ENCODE data around the gene MAP7. TPM values are rescaled to one million over a fixed set of nuclear protein-coding genes. Genes with fewer than 3 reads are reported as not detected.
"Not testable (repeated sequence)": the region's sequence is repeated elsewhere in the genome, so short reads cannot be mapped to it uniquely, and the experiment has no call there.

Gene MAP7
- total RNA-seq, 1 donor from 2014 or later: 0.35 TPM

DNA sequence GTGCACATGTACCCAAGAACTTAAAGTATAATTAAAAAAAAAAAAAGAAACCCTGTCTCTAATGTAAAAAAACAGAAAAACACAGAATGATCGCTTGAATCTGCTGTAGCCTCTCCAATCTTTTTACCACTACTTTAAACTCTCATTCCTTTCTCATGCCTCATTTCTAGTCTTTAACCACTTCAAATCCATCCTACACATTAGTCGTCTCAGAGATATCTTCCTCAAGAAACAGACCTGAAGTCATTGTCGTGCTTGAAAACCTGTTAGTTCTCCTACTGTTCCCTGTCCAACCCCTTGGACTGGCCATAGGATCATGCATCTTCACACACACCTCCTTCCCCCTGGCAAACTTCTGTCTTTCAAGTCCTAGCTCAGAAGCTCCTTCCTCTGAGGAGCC, 148.5 kb downstream of the MAP7 start:
- CTCF ChIA-PET: no interaction called here
- intact Hi-C loops (cut with micrococcal nuclease): no loop called here

DNA sequence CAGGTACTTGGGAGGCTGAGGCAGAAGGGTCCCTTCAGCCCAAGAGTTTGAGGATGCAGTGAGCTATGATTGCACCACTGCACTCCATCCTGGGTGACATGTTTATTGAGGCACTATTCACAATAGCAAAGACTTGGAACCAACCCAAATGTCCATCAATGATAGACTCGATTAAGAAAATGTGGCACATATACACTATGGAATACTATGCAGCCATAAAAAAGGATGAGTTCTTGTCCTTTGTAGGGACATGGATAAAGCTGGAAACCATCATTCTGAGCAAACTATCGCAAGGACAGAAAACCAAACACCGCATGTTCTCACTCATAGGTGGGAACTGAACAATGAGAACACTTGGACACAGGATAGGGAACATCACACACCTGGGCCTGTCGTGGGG, 149.0 kb downstream of the MAP7 start:
- H3K4me3 Mint-ChIP-seq; H3K9me3 Mint-ChIP-seq; POLR2A ChIA-PET; ATAC-seq (ENCODE audit: low read depth); H3K27me3 Mint-ChIP-seq; H3K36me3 Mint-ChIP-seq (ENCODE audit: low read depth); H3K27ac Mint-ChIP-seq; DNase-seq; intact Hi-C loops (cut with micrococcal nuclease); CTCF ChIA-PET: not testable (repeated sequence)
- H3K4me1 Mint-ChIP-seq: peaks cover 15% of the 10 kb centered on the region

More for the DNA sequence above, 148.5 kb downstream of the MAP7 start:
- Mint-ChIP-seq H3K4me1 (peaks cover 15% of the 10 kb centered on the region), H3K36me3 (ENCODE audit: low read depth) (no peaks in the 10 kb centered on the region), H3K27ac (no peak overlapping the region), H3K9me3 (no peaks in the 10 kb centered on the region), H3K4me3 (no peak overlapping the region), H3K27me3 (peaks cover 3% of the 10 kb centered on the region)
- TF ChIP-seq, protein P1, sequence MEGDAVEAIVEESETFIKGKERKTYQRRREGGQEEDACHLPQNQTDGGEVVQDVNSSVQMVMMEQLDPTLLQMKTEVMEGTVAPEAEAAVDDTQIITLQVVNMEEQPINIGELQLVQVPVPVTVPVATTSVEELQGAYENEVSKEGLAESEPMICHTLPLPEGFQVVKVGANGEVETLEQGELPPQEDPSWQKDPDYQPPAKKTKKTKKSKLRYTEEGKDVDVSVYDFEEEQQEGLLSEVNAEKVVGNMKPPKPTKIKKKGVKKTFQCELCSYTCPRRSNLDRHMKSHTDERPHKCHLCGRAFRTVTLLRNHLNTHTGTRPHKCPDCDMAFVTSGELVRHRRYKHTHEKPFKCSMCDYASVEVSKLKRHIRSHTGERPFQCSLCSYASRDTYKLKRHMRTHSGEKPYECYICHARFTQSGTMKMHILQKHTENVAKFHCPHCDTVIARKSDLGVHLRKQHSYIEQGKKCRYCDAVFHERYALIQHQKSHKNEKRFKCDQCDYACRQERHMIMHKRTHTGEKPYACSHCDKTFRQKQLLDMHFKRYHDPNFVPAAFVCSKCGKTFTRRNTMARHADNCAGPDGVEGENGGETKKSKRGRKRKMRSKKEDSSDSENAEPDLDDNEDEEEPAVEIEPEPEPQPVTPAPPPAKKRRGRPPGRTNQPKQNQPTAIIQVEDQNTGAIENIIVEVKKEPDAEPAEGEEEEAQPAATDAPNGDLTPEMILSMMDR (IDR thresholded peaks at IDR 0.05): no peak
- ATAC-seq (ENCODE audit: low read depth): no peak
- DNase-seq: no peak
- POLR2A ChIA-PET: no interaction called here

DNA sequence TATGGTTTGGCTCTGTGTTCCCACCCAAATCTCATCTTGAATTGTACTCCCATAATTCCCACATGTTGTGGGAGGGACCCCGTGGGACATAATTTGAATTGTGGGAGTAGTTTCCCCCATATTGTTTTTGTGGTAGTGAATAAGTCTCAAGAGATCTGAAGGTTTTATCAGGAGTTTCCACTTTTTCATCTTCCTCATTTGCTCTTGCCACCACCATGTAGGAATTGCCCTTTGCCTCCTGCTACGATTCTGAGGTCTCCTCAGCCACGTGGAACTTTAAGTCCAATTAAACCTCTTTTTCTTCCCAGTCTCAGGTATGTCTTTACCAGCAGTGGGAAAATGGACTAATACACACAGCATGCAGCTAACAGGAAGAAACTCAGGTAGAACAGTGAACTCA, 151.8 kb downstream of the MAP7 start:
- CTCF ChIA-PET: no interaction called here
- Mint-ChIP-seq H3K27me3 (no peaks in the 10 kb centered on the region), H3K4me3 (no peak overlapping the region), H3K36me3 (ENCODE audit: low read depth) (no peaks in the 10 kb centered on the region), H3K9me3 (no peaks in the 10 kb centered on the region), H3K4me1 (no peaks in the 10 kb centered on the region), H3K27ac (no peak overlapping the region)
- POLR2A ChIA-PET: no interaction called here
- TF ChIP-seq, protein P1 (IDR thresholded peaks at IDR 0.05): no peak
- ATAC-seq (ENCODE audit: low read depth): no peak
- intact Hi-C loops (cut with micrococcal nuclease): no loop called here
- DNase-seq: no peak

DNA sequence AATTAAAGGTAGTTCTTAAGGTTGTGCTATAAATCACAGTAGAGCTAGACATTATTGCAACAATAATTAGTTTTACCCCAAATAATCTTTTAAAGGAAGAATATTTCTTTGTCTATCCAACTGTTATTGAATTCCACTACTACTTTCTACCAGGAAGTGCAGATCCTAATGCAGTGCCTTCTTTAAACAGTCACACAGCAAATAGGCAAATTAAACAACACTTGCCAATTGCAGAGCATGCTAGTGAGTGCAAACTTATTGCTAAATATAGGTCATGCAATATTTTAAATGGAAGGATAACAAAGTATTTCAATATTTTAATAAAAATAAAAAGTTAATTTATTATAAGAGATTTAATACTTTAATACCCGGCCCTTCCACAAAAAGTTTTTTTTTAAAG, 153.3 kb downstream of the MAP7 start:
- H3K36me3 Mint-ChIP-seq (ENCODE audit: low read depth): no peaks in the 10 kb centered on the region
- no peaks in the 10 kb centered on the region for H3K27me3 Mint-ChIP-seq
- ChIA-PET POLR2A (no interaction called here), CTCF (no interaction called here)
- intact Hi-C loops (cut with micrococcal nuclease): no loop called here
- TF ChIP-seq, protein P1 (IDR thresholded peaks at IDR 0.05): no peak
- H3K9me3 Mint-ChIP-seq: no peaks in the 10 kb centered on the region
- no peak overlapping the region for H3K4me3 Mint-ChIP-seq
- H3K27ac Mint-ChIP-seq: no peak overlapping the region
- DNase-seq (no peak), ATAC-seq (ENCODE audit: low read depth) (no peak)
- no peaks in the 10 kb centered on the region for H3K4me1 Mint-ChIP-seq

DNA sequence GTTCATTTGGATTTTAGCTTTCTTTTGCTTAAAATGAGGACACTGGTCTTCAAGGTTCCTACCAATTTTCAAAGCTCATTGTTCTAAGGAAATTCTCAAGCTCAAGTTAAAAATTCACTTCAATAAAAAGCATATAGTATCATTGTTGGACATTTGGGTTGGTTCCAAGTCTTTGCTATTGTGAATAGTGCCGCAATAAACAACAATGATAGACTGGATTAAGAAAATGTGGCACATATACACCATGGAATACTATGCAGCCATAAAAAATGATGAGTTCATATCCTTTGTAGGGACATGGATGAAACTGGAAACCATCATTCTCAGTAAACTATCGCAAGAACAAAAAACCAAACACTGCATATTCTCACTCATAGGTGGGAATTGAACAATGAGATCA, 159.3 kb downstream of the MAP7 start:
- H3K9me3 Mint-ChIP-seq; CTCF ChIA-PET; DNase-seq; H3K36me3 Mint-ChIP-seq (ENCODE audit: low read depth); H3K27ac Mint-ChIP-seq; H3K4me1 Mint-ChIP-seq; ATAC-seq (ENCODE audit: low read depth); POLR2A ChIA-PET; H3K27me3 Mint-ChIP-seq; intact Hi-C loops (cut with micrococcal nuclease); H3K4me3 Mint-ChIP-seq: not testable (repeated sequence)

DNA sequence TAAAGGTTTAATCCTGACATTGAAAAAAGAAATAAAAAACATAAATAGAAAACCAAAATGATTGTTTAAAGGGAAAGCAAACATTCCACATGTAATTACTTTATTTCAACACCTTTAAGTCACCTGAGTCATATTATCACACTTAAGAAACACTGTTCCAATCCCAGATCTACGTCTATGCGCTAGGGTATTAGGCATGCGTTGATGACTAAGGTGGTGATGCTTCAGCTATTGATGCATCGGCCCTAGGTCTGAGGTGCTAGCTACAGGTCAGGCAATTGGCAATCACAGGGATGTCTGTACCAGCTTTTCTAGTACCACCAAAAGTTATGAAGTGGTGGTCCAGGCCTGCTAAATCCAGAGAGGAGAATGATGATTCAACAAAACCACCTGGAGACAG, 162.9 kb downstream of the MAP7 start:
- POLR2A ChIA-PET: no interaction called here
- CTCF ChIA-PET: no interaction called here
- Mint-ChIP-seq H3K4me1 (no peaks in the 10 kb centered on the region), H3K36me3 (ENCODE audit: low read depth) (no peaks in the 10 kb centered on the region), H3K4me3 (no peak overlapping the region), H3K27ac (no peak overlapping the region), H3K27me3 (peaks cover 2% of the 10 kb centered on the region), H3K9me3 (no peaks in the 10 kb centered on the region)
- TF ChIP-seq, protein P1 (IDR thresholded peaks at IDR 0.05): no peak
- DNase-seq (no peak), ATAC-seq (ENCODE audit: low read depth) (no peak)
- intact Hi-C loops (cut with micrococcal nuclease): no loop called here

Measured in activated B cell treated with CpG ODN at 0.5 μM for 24 hours (primary cell).